NCI-H345 treated with DMSO at 0.1 percent for 48 hours (cell line): Measurements from ENCODE around the gene LRP2.

Experiments
- DNase-seq: peaks from one replicate; lab custom pipeline; 2025; ENCODE audit not compliant: unreplicated experiment; lab: John Stamatoyannopoulos, UW

The LRP2 gene

GRCh38 chr2:169247211-169247610, 115.1 kb downstream of the LRP2 start:
- DNase-seq, result no peak

GRCh38 chr2:169240405-169240804, 121.9 kb downstream of the LRP2 start:
- no peak for DNase-seq

GRCh38 chr2:169237939-169238338, 124.4 kb downstream of the LRP2 start:
- no peak for DNase-seq

- no peak for DNase-seq
These were observed 125.0 kb downstream of the LRP2 start for GRCh38 chr2:169237286-169237685.

- no peak for DNase-seq
These were observed 129.7 kb downstream of the LRP2 start for GRCh38 chr2:169232551-169233154.

GRCh38 chr2:169230204-169230603, 132.1 kb downstream of the LRP2 start:
- no peak for DNase-seq

GRCh38 chr2:169229590-169229989, 132.7 kb downstream of the LRP2 start:
- no peak for DNase-seq

- no peak for DNase-seq
These were observed 136.4 kb downstream of the LRP2 start for GRCh38 chr2:169225906-169226305.

GRCh38 chr2:169225233-169225750, 137.0 kb downstream of the LRP2 start:
- DNase-seq, result no peak

- DNase-seq, result no peak
These were observed 139.7 kb downstream of the LRP2 start for GRCh38 chr2:169222665-169223064.

- no peak for DNase-seq
These were observed 140.5 kb downstream of the LRP2 start for GRCh38 chr2:169221745-169222369.

GRCh38 chr2:169210917-169211316, 151.4 kb downstream of the LRP2 start:
- DNase-seq, result no peak

- no peak for DNase-seq
These were observed 154.3 kb downstream of the LRP2 start for GRCh38 chr2:169208026-169208425.

GRCh38 chr2:169205176-169205575, 157.2 kb downstream of the LRP2 start:
- DNase-seq, result no peak

GRCh38 chr2:169203952-169204351, 158.4 kb downstream of the LRP2 start:
- DNase-seq, result no peak

GRCh38 chr2:169200756-169201155, 161.6 kb downstream of the LRP2 start:
- no peak for DNase-seq

GRCh38 chr2:169193618-169194017, 168.7 kb downstream of the LRP2 start:
- DNase-seq, result no peak

GRCh38 chr2:169190197-169190775, 172.0 kb downstream of the LRP2 start:
- no peak for DNase-seq

GRCh38 chr2:169189132-169189531, 173.2 kb downstream of the LRP2 start:
- no peak for DNase-seq

- no peak for DNase-seq
These were observed 176.6 kb downstream of the LRP2 start for GRCh38 chr2:169185711-169186110.

- DNase-seq, result no peak
These were observed 178.3 kb downstream of the LRP2 start for GRCh38 chr2:169184074-169184473.

- no peak for DNase-seq
These were observed 179.8 kb downstream of the LRP2 start for GRCh38 chr2:169182573-169182972.
